GM12865 (cell line): Measurements from ENCODE around the gene RPS6KA2.
"Not testable (repeated sequence)": the region's sequence is repeated elsewhere in the genome, so short reads cannot be mapped to it uniquely, and the experiment has no call there.

Source experiments
- DNase-seq: peaks from one replicate; pipeline ENCODE4 v3.0.0; 2010; ENCODE audit warnings: low read depth
- H3K4me3 ChIP-seq: 2 replicates; pipeline ENCODE4 v1.5.1; 2011; ENCODE audit warnings: mild to moderate bottlenecking, low read depth, low read length, control low read depth
- CTCF ChIP-seq: IDR thresholded peaks from 2 replicates; pipeline ENCODE4 v1.5.1; 2011; ENCODE audit warnings: low read length, control low read depth, low read depth, inconsistent platforms; ENCODE audit not compliant: insufficient read depth; ENCODE audit errors: missing control alignments

Gene RPS6KA2

GRCh38 chr6:166534658-166535406 lies 92.2 kb downstream of the RPS6KA2 start:
- DNase-seq, result no peak
- TF ChIP-seq CTCF, result no peak
- H3K4me3 ChIP-seq, result no peak overlapping the region

GRCh38 chr6:166533205-166533824 lies 93.7 kb downstream of the RPS6KA2 start:
- DNase-seq, result no peak

GRCh38 chr6:166532302-166532701 lies 94.7 kb downstream of the RPS6KA2 start:
- no peak for DNase-seq
- no peak for TF ChIP-seq CTCF

More at GRCh38 chr6:166533205-166533824, 93.7 kb downstream of the RPS6KA2 start:
- no peak for TF ChIP-seq CTCF
- no peak overlapping the region for H3K4me3 ChIP-seq

GRCh38 chr6:166530211-166531095 lies 96.6 kb downstream of the RPS6KA2 start:
- H3K4me3 ChIP-seq, result no peak overlapping the region
- DNase-seq, result no peak
- no peak for TF ChIP-seq CTCF

More at GRCh38 chr6:166532302-166532701, 94.7 kb downstream of the RPS6KA2 start:
- H3K4me3 ChIP-seq, result no peak overlapping the region

- no peak for TF ChIP-seq CTCF
- no peak overlapping the region for H3K4me3 ChIP-seq
- no peak for DNase-seq
Observed at GRCh38 chr6:166529586-166529985, 97.5 kb downstream of the RPS6KA2 start.

- not testable (repeated sequence) for H3K4me3 ChIP-seq, DNase-seq
Observed at GRCh38 chr6:166529058-166529457, 98.0 kb downstream of the RPS6KA2 start.

- TF ChIP-seq CTCF, result no peak
- H3K4me3 ChIP-seq, result no peak overlapping the region
- no peak for DNase-seq
Observed at GRCh38 chr6:166527849-166528248, 99.2 kb downstream of the RPS6KA2 start.
